ENCODE data around the gene PCCA. TPM values are rescaled to one million over a fixed set of nuclear protein-coding genes. Genes with fewer than 3 reads are reported as not detected.

The PCCA gene
- total and polyA plus RNA-seq, 2 donors (not counting 1 experiment from before 2014, with no cell fraction given), result 4.8 to 17.4 TPM

DNA sequence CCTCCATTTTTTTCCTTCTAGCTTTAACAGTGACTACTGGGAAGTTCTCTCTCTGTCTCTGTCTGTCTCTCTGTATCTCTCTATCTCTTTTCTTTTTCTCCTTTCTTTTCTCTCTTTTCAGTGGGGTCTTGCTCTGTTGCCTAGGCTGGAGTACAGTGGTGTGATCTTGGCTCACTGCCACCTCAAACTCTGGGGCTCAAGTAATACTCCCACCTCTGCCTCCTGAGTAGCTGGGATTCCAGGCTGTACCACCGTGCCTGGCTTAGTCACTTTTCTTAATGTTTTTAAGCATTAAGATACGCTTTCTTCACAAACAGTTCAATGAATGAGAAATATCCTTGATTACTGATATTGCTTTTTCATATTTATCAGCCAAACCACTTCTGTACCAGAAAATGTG, 13.1 kb downstream of the PCCA start:
- Histone ChIP-seq H3K9me3 (ENCODE audit: control extremely low read depth in 1 of 3, control insufficient read depth in 2 of 3, insufficient read depth in 1 of 3, low read length in 2 of 3) (peaks cover 0 to 4% (median 0%) of the 10 kb centered on the region in 3 donors), H3K36me3 (replicated peaks in 1 of 2; ENCODE audit: control extremely low read depth in 1 of 2, control insufficient read depth in 1 of 2, extremely low read depth in 1 of 2, insufficient read depth in 2 of 2, low read length in 1 of 2) (no peaks in the 10 kb centered on the region), H3K4me2 (replicated peaks; ENCODE audit: low read depth, low read length, poor library complexity, severe bottlenecking) (no peak overlapping the region), H3K27ac (ENCODE audit: low read length in 2 of 2) (no peak overlapping the region), H3K4me1 (ENCODE audit: control insufficient read depth in 2 of 2, insufficient read depth in 2 of 2, low read length in 2 of 2) (peaks cover 5 to 12% of the 10 kb centered on the region in 2 donors), H3K79me2 (ENCODE audit: control insufficient read depth, insufficient read depth, low read length) (no peaks in the 10 kb centered on the region), H4K20me1 (ENCODE audit: control insufficient read depth, insufficient read depth, low read length, poor library complexity, severe bottlenecking) (no peaks in the 10 kb centered on the region), H2AFZ (ENCODE audit: insufficient read depth, low read depth, low read length, poor library complexity, severe bottlenecking) (no peak overlapping the region), H3K9ac (ENCODE audit: low read length) (no peak overlapping the region), H3K4me3 (ENCODE audit: control extremely low read depth in 1 of 5, extremely low read depth in 1 of 5, insufficient read depth in 1 of 5, low read depth in 2 of 5, low read length in 4 of 5) (no peak overlapping the region), H3K27me3 (replicated peaks in 1 of 4; ENCODE audit: control extremely low read depth in 1 of 4, control insufficient read depth in 3 of 4, insufficient read depth in 4 of 4, low read length in 3 of 4) (no peaks in the 10 kb centered on the region)
- Mint-ChIP-seq H3K9me3 (ENCODE audit: insufficient read depth) (no peaks in the 10 kb centered on the region), H3K4me1 (peaks cover 13% of the 10 kb centered on the region), H3K4me3 (no peak overlapping the region), H3K27me3 (no peaks in the 10 kb centered on the region), H3K27ac (no peak overlapping the region)
- no peak for DNase-seq
- CTCF ChIA-PET, result no interaction called here
- WGBS (ENCODE audit: insufficient coverage), result no CpG with 5 or more reads among the region's 2 CpGs
- no peak for ATAC-seq (ENCODE audit: low read depth)
- TF ChIP-seq EZH2 (IDR thresholded peaks at IDR 0.05; ENCODE audit: borderline replicate concordance, insufficient read depth, low read depth, low read length, poor library complexity, severe bottlenecking), result no peak
- TF ChIP-seq, protein P1, sequence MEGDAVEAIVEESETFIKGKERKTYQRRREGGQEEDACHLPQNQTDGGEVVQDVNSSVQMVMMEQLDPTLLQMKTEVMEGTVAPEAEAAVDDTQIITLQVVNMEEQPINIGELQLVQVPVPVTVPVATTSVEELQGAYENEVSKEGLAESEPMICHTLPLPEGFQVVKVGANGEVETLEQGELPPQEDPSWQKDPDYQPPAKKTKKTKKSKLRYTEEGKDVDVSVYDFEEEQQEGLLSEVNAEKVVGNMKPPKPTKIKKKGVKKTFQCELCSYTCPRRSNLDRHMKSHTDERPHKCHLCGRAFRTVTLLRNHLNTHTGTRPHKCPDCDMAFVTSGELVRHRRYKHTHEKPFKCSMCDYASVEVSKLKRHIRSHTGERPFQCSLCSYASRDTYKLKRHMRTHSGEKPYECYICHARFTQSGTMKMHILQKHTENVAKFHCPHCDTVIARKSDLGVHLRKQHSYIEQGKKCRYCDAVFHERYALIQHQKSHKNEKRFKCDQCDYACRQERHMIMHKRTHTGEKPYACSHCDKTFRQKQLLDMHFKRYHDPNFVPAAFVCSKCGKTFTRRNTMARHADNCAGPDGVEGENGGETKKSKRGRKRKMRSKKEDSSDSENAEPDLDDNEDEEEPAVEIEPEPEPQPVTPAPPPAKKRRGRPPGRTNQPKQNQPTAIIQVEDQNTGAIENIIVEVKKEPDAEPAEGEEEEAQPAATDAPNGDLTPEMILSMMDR (IDR thresholded peaks at IDR 0.05), result no peak
- POLR2A ChIA-PET, result no interaction called here
- intact Hi-C loops (cut with micrococcal nuclease), result no loop called here

DNA sequence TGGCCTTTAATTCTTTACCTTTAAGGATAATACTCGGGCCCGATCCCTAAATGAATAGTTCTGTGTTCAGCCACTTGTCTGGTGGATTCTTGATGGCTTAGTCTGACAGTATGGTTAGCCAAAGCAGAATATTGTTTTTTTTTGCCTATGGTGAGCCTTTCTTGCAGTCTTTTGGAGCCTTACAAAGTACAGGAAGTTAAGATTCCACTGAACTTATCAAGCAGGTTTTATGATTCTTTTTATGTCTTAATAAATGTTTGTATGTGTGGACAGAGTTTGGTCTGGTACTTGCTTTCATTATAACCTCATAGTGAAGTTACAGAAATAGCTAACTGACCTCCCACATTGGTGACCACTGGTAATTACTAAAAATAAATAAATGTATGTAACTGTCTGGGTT, 17.1 kb downstream of the PCCA start:
- WGBS (ENCODE audit: insufficient coverage), result 100% methylated on average over 2 of the region's 2 CpGs
- Histone ChIP-seq H3K79me2 (ENCODE audit: control insufficient read depth, insufficient read depth, low read length) (no peaks in the 10 kb centered on the region), H3K4me3 (ENCODE audit: control extremely low read depth in 1 of 5, extremely low read depth in 1 of 5, insufficient read depth in 1 of 5, low read depth in 2 of 5, low read length in 4 of 5) (no peak overlapping the region), H2AFZ (ENCODE audit: insufficient read depth, low read depth, low read length, poor library complexity, severe bottlenecking) (no peak overlapping the region), H3K4me2 (replicated peaks; ENCODE audit: low read depth, low read length, poor library complexity, severe bottlenecking) (peak overlapping the region; percentile 27), H3K27me3 (replicated peaks in 1 of 4; ENCODE audit: control extremely low read depth in 1 of 4, control insufficient read depth in 3 of 4, insufficient read depth in 4 of 4, low read length in 3 of 4) (no peaks in the 10 kb centered on the region), H3K27ac (ENCODE audit: low read length in 2 of 2) (no peak overlapping the region), H3K9me3 (ENCODE audit: control extremely low read depth in 1 of 3, control insufficient read depth in 2 of 3, insufficient read depth in 1 of 3, low read length in 2 of 3) (peaks cover 0 to 4% (median 0%) of the 10 kb centered on the region in 3 donors), H3K36me3 (replicated peaks in 1 of 2; ENCODE audit: control extremely low read depth in 1 of 2, control insufficient read depth in 1 of 2, extremely low read depth in 1 of 2, insufficient read depth in 2 of 2, low read length in 1 of 2) (no peaks in the 10 kb centered on the region), H3K4me1 (ENCODE audit: control insufficient read depth in 2 of 2, insufficient read depth in 2 of 2, low read length in 2 of 2) (peaks cover 13 to 17% of the 10 kb centered on the region in 2 donors), H4K20me1 (ENCODE audit: control insufficient read depth, insufficient read depth, low read length, poor library complexity, severe bottlenecking) (no peaks in the 10 kb centered on the region), H3K9ac (ENCODE audit: low read length) (no peak overlapping the region)
- CTCF ChIA-PET, result no interaction called here
- intact Hi-C loops (cut with micrococcal nuclease), result no loop called here
- no peaks in the 10 kb centered on the region for H3K27me3 Mint-ChIP-seq
- H3K27ac Mint-ChIP-seq, result no peak overlapping the region
- H3K9me3 Mint-ChIP-seq (ENCODE audit: insufficient read depth), result no peaks in the 10 kb centered on the region
- DNase-seq (no peak), ATAC-seq (ENCODE audit: low read depth) (no peak)
- POLR2A ChIA-PET, result no interaction called here
- peaks cover 32% of the 10 kb centered on the region for H3K4me1 Mint-ChIP-seq
- H3K4me3 Mint-ChIP-seq, result no peak overlapping the region
- no peak for TF ChIP-seq EZH2 (IDR thresholded peaks at IDR 0.05; ENCODE audit: borderline replicate concordance, insufficient read depth, low read depth, low read length, poor library complexity, severe bottlenecking)
- TF ChIP-seq, protein P1 (IDR thresholded peaks at IDR 0.05), result no peak
